ENCODE measurements around the gene PDGFC.

Gene PDGFC

GRCh38 chr4:156764145-156764544 is 207.5 kb downstream of the PDGFC start:
- CTCF ChIA-PET, result no interaction called here
- H3K27ac ChIP-seq, result no peak overlapping the region
- no peak for TF ChIP-seq CTCF (conservative IDR thresholded peaks at IDR 0.05; ENCODE audit: low read depth)
- no peak for DNase-seq (ENCODE audit: low spot score)
- POLR2A ChIA-PET (ENCODE audit: low non-redundant PET), result no interaction called here

- CTCF ChIA-PET, result no interaction called here
- H3K27ac ChIP-seq, result no peak overlapping the region
- no peak for DNase-seq (ENCODE audit: low spot score)
- POLR2A ChIA-PET (ENCODE audit: low non-redundant PET), result no interaction called here
- no peak for TF ChIP-seq CTCF (conservative IDR thresholded peaks at IDR 0.05; ENCODE audit: low read depth)
Observed at GRCh38 chr4:156763511-156763910, 208.1 kb downstream of the PDGFC start.

- ChIA-PET CTCF (no interaction called here), POLR2A (ENCODE audit: low non-redundant PET) (no interaction called here)
- no peak for DNase-seq (ENCODE audit: low spot score)
- TF ChIP-seq CTCF (conservative IDR thresholded peaks at IDR 0.05; ENCODE audit: low read depth), result no peak
- H3K27ac ChIP-seq, result no peak overlapping the region
Observed at GRCh38 chr4:156762851-156763250, 208.7 kb downstream of the PDGFC start.

- TF ChIP-seq CTCF (conservative IDR thresholded peaks at IDR 0.05; ENCODE audit: low read depth), result no peak
- ChIA-PET CTCF (no interaction called here), POLR2A (ENCODE audit: low non-redundant PET) (no interaction called here)
- H3K27ac ChIP-seq, result no peak overlapping the region
- DNase-seq (ENCODE audit: low spot score), result no peak
Observed at GRCh38 chr4:156756118-156756517, 215.5 kb downstream of the PDGFC start.

- CTCF ChIA-PET, result no interaction called here
- H3K27ac ChIP-seq, result no peak overlapping the region
- POLR2A ChIA-PET (ENCODE audit: low non-redundant PET), result no interaction called here
- no peak for DNase-seq (ENCODE audit: low spot score)
- no peak for TF ChIP-seq CTCF (conservative IDR thresholded peaks at IDR 0.05; ENCODE audit: low read depth)
Observed at GRCh38 chr4:156754832-156755570, 216.6 kb downstream of the PDGFC start.

GRCh38 chr4:156751486-156751885 is 220.1 kb downstream of the PDGFC start:
- no peak overlapping the region for H3K27ac ChIP-seq
- TF ChIP-seq CTCF (conservative IDR thresholded peaks at IDR 0.05; ENCODE audit: low read depth), result no peak
- POLR2A ChIA-PET (ENCODE audit: low non-redundant PET), result no interaction called here
- DNase-seq (ENCODE audit: low spot score), result no peak
- CTCF ChIA-PET, result interaction anchor here (0.8 to 0.9 kb wide), 2 partner anchors 247 to 374 kb away, joined by 3 to 7 read pairs; no protein-coding TSS in a partner anchor

All from RWPE1 (cell line).